ENCODE measurements around the gene AGMO. TPM values are rescaled to one million over a fixed set of nuclear protein-coding genes. Genes with fewer than 3 reads are reported as not detected.

Gene AGMO
- polyA plus RNA-seq, 3 donors, result 0.82 to 1.2 (median 0.98) TPM

GRCh38 chr7:15462721-15463389 is 99.0 kb downstream of the AGMO start:
- no peak for DNase-seq (ENCODE audit: low read depth in 3 of 3, low spot score in 2 of 3)

GRCh38 chr7:15461576-15461975 is 100.2 kb downstream of the AGMO start:
- DNase-seq (ENCODE audit: low read depth in 3 of 3, low spot score in 2 of 3), result no peak

DNA sequence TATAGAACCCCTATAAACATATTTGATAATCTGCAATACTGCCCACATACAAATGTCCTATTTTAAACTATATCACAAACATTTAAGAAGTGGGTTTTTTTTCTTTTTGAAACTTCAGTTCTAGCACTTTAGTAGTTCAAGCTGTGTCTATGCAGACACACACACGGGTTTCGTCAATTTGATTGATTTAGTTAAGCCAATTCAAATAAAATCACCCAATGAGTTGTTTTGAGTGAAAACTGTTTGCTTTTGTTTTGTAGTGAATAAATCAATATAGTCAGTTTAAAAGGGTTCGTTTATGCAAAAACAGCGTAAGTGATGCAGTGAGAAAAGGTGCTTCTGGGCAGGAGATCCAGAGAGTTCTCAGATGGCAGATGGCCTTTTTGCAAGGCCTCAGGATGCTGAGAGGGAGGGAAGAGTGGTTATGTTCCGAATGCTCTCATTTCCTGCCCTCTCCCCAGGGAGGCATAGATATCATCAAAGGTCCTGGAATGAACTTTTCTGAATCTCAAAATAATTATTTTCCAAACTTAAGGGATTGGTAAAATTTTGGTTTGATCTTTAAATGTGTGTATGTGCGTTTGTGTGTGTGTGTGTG is 102.7 kb downstream of the AGMO start:
- no peak for DNase-seq (ENCODE audit: low read depth in 3 of 3, low spot score in 2 of 3)

DNA sequence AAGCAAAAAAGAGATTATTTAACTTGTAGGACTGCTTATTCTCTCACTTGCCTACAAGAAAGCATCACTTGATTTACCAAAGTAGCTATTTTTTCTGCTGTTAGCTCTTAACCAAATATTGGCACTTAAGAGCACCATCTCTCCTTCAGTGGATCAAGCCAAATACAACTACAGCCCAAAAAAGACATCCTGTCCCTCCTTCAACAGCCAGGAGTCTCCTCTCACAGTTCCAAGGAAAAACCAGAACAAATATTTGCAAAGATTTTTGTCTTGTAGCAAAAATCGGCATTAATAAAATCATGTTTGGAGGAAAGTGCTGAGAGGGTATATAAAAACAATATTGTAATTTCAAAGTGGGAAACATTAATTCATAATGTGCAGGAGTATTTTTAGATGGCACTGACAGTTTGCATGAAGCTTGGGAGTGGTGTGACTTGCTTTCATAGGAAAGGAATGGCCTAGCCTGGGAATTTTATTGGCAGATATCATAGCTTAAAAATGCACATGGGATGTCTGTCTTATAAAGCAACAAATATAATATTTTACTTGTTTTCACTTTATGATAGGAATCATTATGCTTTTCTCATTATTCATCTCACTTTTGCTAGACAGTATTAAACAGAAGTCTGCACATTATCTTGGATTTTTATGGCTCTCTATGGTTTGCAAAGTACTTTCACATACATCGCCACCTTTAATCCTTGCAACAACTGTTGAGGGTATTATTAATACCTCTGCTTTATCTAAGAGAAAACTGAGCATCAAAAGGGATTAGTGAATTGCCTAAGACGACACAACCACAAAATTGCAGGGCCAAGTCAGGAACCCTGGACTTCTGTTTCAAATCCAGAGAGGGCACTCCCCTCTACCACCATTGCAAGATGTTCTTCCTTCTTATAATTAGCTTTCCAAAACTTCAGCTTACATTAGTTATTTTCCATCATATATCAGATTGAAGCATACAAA is 103.5 kb downstream of the AGMO start:
- DNase-seq (ENCODE audit: low read depth in 3 of 3, low spot score in 2 of 3), result no peak

DNA sequence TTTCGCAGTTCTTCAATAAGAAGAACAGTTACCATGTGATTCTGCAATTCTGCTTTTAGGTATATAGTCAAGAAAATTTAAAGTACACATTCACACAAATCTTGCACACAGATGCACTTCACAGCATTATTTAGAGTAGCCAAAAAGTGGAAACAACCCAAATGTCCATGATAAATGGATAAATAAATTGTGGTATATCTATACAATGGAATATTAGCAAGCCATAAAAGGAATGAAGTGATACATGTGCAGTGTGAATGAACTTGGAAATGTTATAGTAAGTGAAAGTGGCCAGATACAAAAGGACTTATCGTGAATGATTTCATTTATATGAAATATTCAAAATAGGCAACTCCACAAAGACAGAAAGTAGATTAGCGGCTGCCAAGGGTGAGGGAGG is 109.1 kb downstream of the AGMO start:
- no peak for DNase-seq (ENCODE audit: low read depth in 3 of 3, low spot score in 2 of 3)

DNA sequence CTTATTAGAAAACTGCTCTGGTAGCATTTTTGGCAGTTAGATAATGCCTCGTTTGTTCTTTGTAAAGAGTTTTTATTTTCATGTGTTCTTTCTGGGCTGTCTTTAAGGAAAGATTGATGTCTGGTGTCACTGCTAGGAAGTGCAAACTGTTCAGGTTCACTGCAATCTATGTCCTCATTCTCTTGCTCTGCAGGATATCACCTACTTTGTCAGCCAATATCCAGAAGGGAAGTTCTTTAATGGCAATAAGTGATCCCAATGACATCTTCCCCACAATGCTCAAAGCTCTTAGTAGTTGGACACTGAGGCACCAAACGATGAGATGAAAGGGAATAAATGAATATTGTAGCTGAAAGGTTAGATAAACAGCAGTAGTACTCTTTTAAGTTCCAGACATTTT is 115.1 kb downstream of the AGMO start:
- no peak for DNase-seq (ENCODE audit: low read depth in 3 of 3, low spot score in 2 of 3)

DNA sequence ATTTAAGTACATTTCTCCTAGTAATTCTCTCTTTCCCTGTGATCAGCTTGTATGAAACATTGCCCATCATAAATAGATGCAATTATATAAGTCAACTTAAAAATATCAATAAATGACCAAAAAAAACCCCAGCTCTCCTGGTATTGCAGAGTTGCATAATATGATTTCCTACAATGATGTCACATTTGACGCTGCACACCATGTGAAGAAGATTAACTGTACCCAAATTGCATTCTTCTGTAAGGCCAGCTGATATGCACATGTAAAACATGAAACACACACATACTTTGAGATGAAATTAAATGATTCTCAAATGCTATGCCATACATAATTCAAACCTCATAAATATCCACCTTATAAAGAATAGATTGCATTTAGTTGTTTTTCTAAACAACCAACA is 115.5 kb downstream of the AGMO start:
- DNase-seq (ENCODE audit: low read depth in 3 of 3, low spot score in 2 of 3), result no peak

- no peak for DNase-seq (ENCODE audit: low read depth in 3 of 3, low spot score in 2 of 3)
Observed at GRCh38 chr7:15441915-15442314, 119.9 kb downstream of the AGMO start.

GRCh38 chr7:15440482-15440881 is 121.3 kb downstream of the AGMO start:
- DNase-seq (ENCODE audit: low read depth in 3 of 3, low spot score in 2 of 3), result no peak

GRCh38 chr7:15439853-15440252 is 122.0 kb downstream of the AGMO start:
- no peak for DNase-seq (ENCODE audit: low read depth in 3 of 3, low spot score in 2 of 3)

DNA sequence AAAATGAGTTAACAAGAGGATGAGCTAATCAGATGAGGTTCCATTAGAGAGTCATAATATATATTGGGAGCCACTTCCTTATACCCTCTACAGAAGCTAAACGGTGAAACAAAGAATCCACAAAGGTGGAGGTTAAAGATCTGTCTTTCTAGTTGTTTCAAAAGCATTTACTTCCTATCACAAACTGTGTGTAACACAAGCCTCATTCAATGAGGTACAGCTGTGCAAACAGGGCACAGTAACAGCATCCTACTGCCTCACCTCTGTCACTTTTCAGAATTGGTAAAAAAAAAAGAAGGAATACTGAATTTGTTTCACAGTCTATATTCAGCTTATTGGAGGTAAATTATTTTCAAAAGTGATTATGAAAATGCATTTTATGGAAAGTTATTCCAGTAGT is 128.7 kb downstream of the AGMO start:
- no peak for DNase-seq (ENCODE audit: low read depth in 3 of 3, low spot score in 2 of 3)

DNA sequence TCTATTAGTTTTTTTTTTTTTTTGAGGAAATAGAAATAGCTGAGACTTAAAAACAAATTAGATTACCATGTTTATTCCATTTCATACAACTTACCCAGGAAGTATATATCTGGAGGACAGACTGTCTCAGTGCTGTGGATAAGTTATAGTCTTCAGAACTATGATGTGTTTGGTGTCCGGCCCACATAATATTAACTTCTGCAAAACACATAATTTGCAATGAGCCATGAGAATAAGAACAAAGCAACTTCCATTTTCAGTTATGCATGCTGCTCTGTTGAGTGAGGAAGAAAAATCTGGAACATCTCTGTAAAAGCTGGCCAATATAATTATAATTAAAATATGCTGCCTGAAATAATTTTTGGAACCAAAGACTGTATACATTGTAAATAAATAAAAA is 130.9 kb downstream of the AGMO start:
- DNase-seq (ENCODE audit: low read depth in 3 of 3, low spot score in 2 of 3), result no peak

DNA sequence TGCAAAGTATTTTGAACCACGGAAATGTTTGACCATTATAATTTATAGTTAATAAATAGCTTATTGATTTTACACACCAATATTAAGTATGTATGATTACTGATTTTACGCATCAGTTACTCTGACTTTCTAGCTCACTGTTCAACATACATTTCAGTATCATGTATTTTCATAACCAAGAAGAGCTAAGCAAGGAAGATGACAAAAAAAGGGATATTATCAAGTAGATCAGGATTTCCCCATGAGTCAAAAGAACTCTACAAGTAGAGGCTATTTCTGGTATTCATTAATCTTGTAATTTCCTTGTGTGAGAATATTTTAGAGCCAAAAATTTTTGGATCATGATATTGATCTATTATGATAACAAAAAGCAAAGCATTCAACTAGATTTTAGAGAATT is 131.6 kb downstream of the AGMO start:
- DNase-seq (ENCODE audit: low read depth in 3 of 3, low spot score in 2 of 3), result no peak

DNA sequence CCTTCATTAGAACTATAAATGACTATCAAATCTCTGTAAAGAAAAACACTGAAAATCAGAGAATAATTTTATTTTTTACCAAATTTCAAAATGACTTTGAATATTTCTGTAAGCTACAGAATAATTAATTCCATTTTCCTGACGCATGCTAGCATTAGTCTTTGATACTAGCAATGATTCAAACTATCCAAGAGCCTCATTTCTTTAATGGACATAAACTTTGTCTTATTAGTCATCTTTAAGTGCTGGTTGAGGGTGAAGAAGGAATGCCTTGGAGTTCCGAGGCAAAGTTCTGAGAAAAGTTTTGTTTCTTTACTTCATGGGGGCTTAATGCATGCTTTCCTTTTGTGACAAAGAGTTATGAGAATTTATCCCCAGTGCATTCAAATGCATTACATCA is 137.3 kb downstream of the AGMO start:
- no peak for DNase-seq (ENCODE audit: low read depth in 3 of 3, low spot score in 2 of 3)

GRCh38 chr7:15419596-15419995 is 142.2 kb downstream of the AGMO start:
- DNase-seq (ENCODE audit: low read depth in 3 of 3, low spot score in 2 of 3), result no peak

DNA sequence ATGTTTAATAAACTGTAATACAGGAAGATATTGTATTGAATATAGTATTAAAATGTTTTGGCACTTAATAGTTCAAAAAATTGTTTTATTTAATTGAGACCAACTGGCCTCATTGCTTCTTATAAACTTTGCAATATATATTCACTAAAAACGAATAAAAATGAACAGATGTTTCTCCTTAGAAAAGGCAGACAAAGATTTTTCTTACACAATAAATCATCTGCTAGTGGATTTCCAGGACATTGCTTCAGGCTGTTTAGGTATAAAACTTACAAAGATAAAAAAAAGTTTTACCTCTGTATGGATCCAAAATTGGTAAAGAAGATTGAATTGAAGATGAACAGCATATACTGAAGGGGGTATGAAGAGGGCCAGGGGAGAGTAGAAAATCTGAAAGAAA is 143.6 kb downstream of the AGMO start:
- DNase-seq (ENCODE audit: low read depth in 3 of 3, low spot score in 2 of 3), result no peak

DNA sequence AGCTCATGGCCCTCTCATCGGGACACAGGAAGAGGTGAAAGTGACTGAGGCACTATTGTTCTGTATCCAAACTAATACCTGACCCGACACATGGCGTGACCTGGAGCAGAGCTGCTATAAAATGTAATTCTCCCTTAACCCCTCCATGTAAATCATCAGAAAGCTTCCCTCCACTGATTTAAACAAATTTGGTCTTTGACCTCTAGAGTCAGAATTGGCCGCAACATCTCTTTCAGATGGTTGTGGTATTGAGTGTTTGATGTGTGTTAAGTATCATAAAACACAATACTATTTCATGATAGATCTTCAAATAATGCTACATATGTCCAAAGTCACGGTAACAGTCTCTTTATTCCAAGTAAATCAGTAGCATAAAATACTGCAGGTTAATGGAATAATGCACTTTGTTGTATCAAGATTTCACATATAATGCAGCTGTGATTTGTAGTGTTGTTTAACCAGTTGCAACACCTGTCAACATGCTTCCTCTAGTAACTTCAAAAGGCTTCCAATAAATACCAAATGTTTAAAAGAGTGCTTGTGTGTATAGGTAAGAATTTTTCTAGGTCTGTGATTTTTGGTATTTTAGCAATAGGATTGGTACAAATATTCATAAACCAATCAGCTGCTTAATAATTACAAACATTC is 144.3 kb downstream of the AGMO start:
- no peak for DNase-seq (ENCODE audit: low read depth in 3 of 3, low spot score in 2 of 3)

DNA sequence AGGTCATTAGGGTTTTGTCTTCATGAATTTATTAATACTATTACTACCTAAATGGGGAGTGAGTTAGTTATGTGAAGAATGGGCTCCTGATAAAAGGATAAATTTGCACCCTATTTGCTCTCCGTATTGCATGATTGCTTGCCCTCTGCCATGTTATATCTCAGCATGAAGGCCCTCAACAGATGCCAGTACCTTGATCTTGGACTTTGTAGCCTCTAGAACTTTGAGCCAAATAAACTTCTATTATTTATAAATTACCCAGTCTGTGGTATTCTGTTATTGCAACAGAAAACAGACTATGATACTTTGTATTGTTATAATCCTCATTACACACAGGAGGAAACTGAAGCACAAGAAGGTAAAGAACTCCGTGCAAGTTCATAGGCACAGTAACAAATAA is 150.8 kb downstream of the AGMO start:
- DNase-seq (ENCODE audit: low read depth in 3 of 3, low spot score in 2 of 3), result no peak

- no peak for DNase-seq (ENCODE audit: low read depth in 3 of 3, low spot score in 2 of 3)
Observed at GRCh38 chr7:15407910-15408309, 153.9 kb downstream of the AGMO start.

- DNase-seq (ENCODE audit: low read depth in 3 of 3, low spot score in 2 of 3), result no peak
Observed at GRCh38 chr7:15403751-15404150, 158.1 kb downstream of the AGMO start.

DNA sequence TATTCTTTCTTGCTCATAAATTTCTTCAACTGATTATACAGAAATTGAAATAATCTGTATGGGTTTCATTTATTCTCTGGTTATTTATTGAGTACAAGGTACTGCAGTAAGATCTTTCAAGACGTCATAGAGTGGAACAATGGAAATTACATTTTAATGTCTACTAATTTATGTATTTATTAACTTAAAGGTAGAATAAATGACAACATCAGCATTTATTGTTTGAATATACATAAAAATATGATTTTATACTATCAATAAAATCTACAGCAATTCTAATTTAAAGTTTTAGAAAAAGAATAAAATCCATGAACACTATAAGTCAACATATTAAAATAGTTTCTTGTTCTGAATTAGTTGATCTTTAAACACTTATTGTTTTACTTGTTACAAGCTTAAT is 158.5 kb downstream of the AGMO start:
- DNase-seq (ENCODE audit: low read depth in 3 of 3, low spot score in 2 of 3), result no peak

Data from right renal cortex interstitium (tissue), 3 donors.